ENCODE data around the gene ERCC2.

GRCh38 chr19:45413497-45413896 is 43.1 kb upstream of the ERCC2 start:
- TF ChIP-seq, protein P1, sequence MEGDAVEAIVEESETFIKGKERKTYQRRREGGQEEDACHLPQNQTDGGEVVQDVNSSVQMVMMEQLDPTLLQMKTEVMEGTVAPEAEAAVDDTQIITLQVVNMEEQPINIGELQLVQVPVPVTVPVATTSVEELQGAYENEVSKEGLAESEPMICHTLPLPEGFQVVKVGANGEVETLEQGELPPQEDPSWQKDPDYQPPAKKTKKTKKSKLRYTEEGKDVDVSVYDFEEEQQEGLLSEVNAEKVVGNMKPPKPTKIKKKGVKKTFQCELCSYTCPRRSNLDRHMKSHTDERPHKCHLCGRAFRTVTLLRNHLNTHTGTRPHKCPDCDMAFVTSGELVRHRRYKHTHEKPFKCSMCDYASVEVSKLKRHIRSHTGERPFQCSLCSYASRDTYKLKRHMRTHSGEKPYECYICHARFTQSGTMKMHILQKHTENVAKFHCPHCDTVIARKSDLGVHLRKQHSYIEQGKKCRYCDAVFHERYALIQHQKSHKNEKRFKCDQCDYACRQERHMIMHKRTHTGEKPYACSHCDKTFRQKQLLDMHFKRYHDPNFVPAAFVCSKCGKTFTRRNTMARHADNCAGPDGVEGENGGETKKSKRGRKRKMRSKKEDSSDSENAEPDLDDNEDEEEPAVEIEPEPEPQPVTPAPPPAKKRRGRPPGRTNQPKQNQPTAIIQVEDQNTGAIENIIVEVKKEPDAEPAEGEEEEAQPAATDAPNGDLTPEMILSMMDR (IDR thresholded peaks at IDR 0.05) = no peak
- no peak for TF ChIP-seq POLR2A (IDR thresholded peaks at IDR 0.05)

Data from thyroid gland (tissue), 4 donors.